SIG-M5 treated with dmso at 0.1 percent for 504 hours (cell line): ENCODE results near the gene SALL2.
A peak's percentile ranks its signal among the peaks of the same experiment; 100 is the strongest.
"Not testable (repeated sequence)": the region's sequence is repeated elsewhere in the genome, so short reads cannot be mapped to it uniquely, and the experiment has no call there.

ENCODE experiments used
- DNase-seq: peaks from one replicate; lab custom pipeline; 2025; ENCODE audit not compliant: unreplicated experiment; lab: John Stamatoyannopoulos, UW

The SALL2 gene

GRCh38 chr14:21525962-21526671, at the start of gene SALL2:
Gene SALL2 (minus strand): TSS chr14:21526346. CDS start chr14:21526127, 219 bp downstream.
- no peak for DNase-seq

DNA sequence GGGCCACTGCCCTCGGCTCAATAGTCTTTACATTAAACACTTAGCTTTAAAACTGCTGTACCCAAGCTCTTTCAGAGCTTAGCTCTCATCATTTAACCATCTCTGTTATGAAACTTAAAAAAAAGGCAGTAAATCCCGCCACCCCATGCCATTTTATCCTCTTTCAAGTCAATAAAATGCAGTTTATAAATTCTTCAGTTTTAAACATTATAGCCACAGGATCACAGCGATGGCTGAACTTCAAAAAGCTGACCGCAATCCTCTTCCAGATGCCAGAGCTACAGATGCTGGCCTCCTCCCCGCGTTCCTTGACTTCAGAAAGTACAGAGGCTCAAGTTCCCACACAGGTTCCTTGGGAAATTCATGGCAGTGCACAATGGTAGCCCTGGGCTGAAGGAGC, 49.5 kb upstream of the SALL2 start:
- no peak for DNase-seq

- no peak for DNase-seq
Observed at GRCh38 chr14:21572604-21573003, 46.5 kb upstream of the SALL2 start.

GRCh38 chr14:21558703-21559170, 32.6 kb upstream of the SALL2 start:
- no peak for DNase-seq

GRCh38 chr14:21557084-21557901, 31.1 kb upstream of the SALL2 start:
- DNase-seq: peak; percentile 82

DNA sequence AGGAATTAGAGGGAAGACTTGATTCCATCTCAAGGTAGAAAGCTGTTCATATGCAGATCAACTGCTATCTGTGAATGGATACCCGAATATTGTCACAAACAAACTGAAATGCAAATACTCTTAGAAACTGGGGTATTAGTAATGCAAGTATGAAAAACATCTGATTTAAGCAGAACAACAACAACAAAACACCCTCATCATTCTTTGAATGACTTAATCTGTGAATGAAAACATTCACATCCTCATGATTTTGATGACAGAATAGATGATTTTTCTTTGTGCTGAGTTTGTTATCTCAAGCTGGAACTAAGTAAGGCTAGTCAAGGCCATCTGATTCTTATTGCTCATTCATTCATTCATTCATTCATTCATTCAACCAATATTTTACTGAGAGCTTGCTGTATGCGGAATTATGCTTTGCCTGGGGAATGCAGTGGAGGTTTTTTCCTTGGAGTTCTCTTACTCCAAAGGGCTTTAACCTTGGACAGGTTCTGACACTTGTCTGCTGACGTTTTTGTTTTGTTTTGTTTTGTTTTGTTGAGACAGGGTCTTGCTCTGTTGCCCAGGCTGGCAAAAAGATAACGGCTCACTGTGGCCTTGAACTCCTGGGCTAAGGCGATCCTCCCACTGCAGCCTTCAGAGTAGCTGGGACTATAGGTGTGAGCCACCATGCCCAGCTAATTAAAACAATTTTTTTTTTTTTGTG, 30.4 kb upstream of the SALL2 start:
- no peak for DNase-seq

- no peak for DNase-seq
Observed at GRCh38 chr14:21553266-21553665, 27.1 kb upstream of the SALL2 start.

DNA sequence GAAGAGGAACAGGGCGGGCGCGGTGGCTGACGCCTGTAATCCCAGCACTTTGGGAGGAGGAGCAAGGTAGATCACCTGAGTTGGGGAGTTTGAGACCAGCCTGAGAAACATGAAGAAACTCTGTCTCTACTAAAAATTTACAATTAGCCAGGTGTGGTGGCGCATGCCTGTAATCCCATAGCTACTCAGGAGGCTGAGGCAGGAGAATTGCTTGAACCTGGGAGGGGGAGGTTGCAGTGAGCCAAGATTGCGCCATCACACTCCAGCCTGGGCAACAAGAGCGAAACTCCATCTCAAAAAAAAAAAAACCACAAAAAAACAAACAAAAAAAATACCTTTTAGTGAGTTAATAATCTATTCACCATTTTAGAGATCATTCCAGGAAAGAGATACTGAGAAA, 18.4 kb upstream of the SALL2 start:
- DNase-seq: not testable (repeated sequence)

DNA sequence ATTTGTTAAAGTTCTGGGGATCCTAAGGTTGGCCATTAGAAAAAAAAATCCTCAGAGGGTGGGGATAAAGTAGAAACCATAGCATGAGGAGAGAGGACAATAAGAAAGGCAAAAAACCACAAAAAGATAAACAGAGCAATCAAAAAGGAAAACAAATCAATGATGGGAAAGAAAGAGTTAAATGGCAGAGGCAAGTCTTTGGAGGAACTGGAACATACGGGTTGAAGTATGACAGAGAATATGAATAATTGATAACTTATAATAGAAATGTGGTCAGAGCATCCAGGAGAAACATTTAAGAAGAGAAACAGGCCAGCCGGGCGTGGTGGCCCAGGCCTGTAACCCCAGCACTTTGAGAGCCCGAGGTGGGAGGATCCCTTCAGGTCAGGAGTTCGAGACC, 17.8 kb upstream of the SALL2 start:
- no peak for DNase-seq

GRCh38 chr14:21543521-21543960, 17.4 kb upstream of the SALL2 start:
- DNase-seq: no peak

DNA sequence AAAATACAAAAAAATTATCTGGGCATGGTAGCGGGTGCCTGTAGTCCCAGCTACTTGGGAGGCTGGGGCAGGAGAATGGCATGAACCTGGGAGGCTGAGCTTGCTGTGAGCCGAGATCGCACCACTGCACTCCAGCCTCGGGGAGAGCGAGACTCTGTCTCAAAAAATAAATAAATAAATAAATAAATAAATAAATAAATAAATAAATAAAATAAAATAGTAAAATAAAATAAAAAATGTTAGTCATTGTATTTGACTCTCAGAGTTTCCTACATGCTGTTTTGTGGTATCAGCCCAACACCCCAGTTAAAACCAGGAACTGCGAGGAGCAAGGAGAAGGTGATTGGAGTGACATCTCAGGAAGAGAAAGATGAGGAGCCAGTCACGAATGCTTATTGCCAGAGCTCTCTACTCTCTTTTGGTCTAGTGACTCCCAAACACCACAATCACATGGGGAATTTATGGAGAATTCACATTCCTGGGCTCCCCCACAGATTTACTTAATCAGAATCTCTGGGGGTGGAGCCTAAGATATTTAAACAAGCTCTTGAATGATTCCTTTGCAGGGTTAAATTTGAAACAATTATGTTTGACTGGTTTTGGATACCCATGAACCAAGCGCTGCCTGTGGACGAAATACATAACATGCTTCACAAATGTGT, 15.4 kb upstream of the SALL2 start:
- no peak for DNase-seq

- DNase-seq: no peak
Observed at GRCh38 chr14:21539189-21539940, 13.2 kb upstream of the SALL2 start.

- no peak for DNase-seq
Observed at GRCh38 chr14:21537090-21537424, 10.9 kb upstream of the SALL2 start.

DNA sequence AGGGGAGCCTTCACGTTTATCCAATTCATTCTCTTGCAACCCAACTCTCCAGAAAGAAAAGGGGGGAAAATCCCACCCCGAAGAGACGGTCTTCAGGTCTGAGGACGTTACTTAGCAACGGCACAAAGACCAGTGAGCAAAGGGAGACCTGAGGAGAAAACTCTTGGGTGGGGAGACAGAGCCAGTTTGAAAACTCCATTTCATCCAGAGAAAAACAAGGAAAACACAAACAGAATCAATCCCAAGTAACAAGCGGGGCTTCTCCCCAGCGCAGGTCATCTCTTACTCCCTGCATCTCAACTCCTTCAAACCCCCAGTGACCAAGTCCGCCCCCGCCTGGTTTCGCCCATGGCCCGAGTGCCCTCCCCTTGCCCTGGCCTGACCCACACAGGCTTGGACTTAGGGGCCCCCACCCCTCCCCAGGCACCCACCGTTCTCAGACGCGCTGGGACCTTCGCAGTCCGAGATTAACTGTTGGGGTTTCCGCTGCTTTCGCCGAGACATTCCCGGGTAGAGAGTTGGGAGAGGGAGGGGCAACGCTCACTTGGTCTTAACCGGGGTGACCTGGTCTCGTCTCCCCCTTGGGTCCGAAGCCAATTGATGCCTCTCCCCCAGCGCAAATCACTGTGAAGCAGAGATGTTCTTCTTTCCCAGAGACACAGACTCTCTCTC, 10.4 kb upstream of the SALL2 start:
- no peak for DNase-seq

- no peak for DNase-seq
Observed at GRCh38 chr14:21535545-21536417, 9.6 kb upstream of the SALL2 start.

DNA sequence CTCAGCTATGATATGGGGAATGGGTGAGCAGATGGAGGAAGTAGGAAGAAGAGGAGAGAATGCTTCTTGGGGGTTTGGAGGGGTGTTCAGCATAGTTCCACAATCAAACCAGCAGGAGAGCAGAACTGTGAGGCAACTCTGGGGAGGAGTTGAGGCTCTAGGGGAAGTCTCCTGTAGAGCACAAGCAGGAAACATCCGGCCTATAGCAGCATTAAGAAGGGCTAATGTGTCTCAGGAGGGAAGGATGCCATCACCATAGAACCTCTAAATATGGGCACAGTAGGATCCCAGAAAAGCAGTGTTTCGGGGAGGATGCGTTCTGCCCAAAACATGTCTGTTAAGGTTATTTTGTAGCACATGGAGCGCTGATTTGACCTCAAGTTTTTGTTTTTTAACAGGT, 8.4 kb upstream of the SALL2 start:
- DNase-seq: peak; percentile 91

- no peak for DNase-seq
Observed at GRCh38 chr14:21533294-21533693, 7.1 kb upstream of the SALL2 start.

DNA sequence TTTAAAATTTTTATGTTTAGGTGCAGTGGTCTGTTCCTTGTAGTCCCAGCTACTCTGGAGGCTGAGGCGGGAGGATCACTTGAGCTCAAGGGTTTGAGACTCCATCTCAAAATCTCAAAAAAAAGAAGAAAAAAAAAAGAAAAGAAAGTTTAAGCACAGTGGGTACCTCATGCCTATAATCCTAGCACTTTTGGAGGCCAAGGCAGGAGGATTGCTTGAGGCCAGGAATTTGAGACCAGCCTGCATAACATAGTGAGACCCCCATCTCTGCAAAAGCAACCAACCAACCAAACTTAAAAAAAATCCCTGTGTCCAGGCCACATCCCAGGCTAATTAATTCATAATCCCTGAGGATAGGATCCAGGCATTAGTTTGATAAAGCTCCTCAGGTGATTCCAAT, 3.4 kb upstream of the SALL2 start:
- DNase-seq: no peak
